Measurements from ENCODE around the gene GJC1.

Gene GJC1

GRCh38 chr17:44752953-44753861 lies 76.9 kb downstream of the GJC1 start:
- DNase-seq (ENCODE audit: low read depth, low spot score) = no peak
- WGBS (ENCODE audit: insufficient coverage, insufficient read length) = no CpG with 5 or more reads among the region's 17 CpGs
- Histone ChIP-seq H3K4me3 (ENCODE audit: low read length) (no peak overlapping the region), H3K4me1 (ENCODE audit: control insufficient read depth, insufficient read depth, low read length) (peaks cover 2% of the 10 kb centered on the region; the same call in 1 of the 2 replicates), H3K36me3 (ENCODE audit: control insufficient read depth, insufficient read depth, low read length) (peaks cover 21% of the 10 kb centered on the region), H3K27me3 (ENCODE audit: control insufficient read depth, insufficient read depth, low read length) (peaks cover 12% of the 10 kb centered on the region), H3K27ac (ENCODE audit: low read length) (no peak overlapping the region), H3K9me3 (ENCODE audit: control insufficient read depth, insufficient read depth, low read length) (no peaks in the 10 kb centered on the region)

DNA sequence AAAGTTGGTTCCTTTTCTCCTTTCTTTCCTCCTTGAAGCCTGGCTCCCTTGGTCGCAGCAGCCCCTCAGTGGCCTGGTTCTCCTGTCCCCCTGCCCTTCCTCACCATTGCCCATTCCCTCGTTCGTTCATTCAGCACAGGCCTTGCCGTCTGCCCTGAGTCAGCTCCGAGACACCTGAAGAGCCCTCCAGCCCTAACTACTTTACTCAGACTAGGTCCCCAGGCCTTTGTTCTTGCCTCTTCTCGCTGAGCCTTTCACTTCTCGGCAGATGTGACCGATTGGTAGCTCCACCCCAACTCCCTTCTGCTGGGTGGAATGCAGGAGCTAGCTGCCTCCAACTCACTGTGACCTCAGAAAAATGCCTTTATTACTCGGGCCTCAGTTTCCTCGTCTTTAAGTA lies 78.3 kb downstream of the GJC1 start:
- Histone ChIP-seq H3K27me3 (ENCODE audit: control insufficient read depth, insufficient read depth, low read length) (no peaks in the 10 kb centered on the region; the same call in none of the 2 replicates), H3K36me3 (ENCODE audit: control insufficient read depth, insufficient read depth, low read length) (peaks cover 31% of the 10 kb centered on the region), H3K27ac (ENCODE audit: low read length) (no peak overlapping the region), H3K4me3 (ENCODE audit: low read length) (no peak overlapping the region), H3K9me3 (ENCODE audit: control insufficient read depth, insufficient read depth, low read length) (no peaks in the 10 kb centered on the region), H3K4me1 (ENCODE audit: control insufficient read depth, insufficient read depth, low read length) (peaks cover 2% of the 10 kb centered on the region; the same call in 1 of the 2 replicates)
- WGBS (ENCODE audit: insufficient coverage, insufficient read length) = no CpG with 5 or more reads among the region's 10 CpGs
- no peak for DNase-seq (ENCODE audit: low read depth, low spot score)

DNA sequence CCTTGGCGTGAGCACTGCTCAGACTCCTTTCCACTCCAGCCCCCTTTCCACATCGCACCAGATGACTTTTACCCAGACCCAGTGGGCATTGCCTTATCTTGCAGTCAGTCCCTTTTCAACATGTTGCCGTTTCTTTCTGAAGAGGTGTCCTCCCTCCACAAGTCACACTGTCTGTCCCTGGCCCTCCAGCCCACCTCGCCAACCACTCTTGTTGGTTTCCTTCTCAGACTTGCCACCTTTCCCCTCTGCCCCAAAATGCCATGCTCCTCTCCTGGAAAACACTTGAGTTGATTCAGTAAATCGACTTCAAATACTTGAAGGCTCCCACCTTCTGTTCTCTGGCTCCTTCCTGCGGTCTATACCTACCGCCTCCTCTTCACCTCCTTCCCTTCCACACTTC lies 78.8 kb downstream of the GJC1 start:
- Histone ChIP-seq H3K36me3 (ENCODE audit: control insufficient read depth, insufficient read depth, low read length) (peaks cover 31% of the 10 kb centered on the region), H3K4me1 (ENCODE audit: control insufficient read depth, insufficient read depth, low read length) (peaks cover 2% of the 10 kb centered on the region; the same call in 1 of the 2 replicates), H3K27me3 (ENCODE audit: control insufficient read depth, insufficient read depth, low read length) (no peaks in the 10 kb centered on the region; the same call in 1 of the 2 replicates), H3K4me3 (ENCODE audit: low read length) (no peak overlapping the region), H3K27ac (ENCODE audit: low read length) (no peak overlapping the region), H3K9me3 (ENCODE audit: control insufficient read depth, insufficient read depth, low read length) (no peaks in the 10 kb centered on the region)
- no peak for DNase-seq (ENCODE audit: low read depth, low spot score)
- WGBS (ENCODE audit: insufficient coverage, insufficient read length) = no CpG with 5 or more reads among the region's 7 CpGs

GRCh38 chr17:44749980-44750318 lies 80.1 kb downstream of the GJC1 start:
- peaks cover 2% of the 10 kb centered on the region; the same call in 1 of the 2 replicates for H3K4me1 ChIP-seq (ENCODE audit: control insufficient read depth, insufficient read depth, low read length)
- no peak for DNase-seq (ENCODE audit: low read depth, low spot score)
- H3K4me3 ChIP-seq (ENCODE audit: low read length) = no peak overlapping the region
- no peaks in the 10 kb centered on the region for H3K9me3 ChIP-seq (ENCODE audit: control insufficient read depth, insufficient read depth, low read length)
- no peak overlapping the region for H3K27ac ChIP-seq (ENCODE audit: low read length)
- no CpG with 5 or more reads among the region's 9 CpGs for WGBS (ENCODE audit: insufficient coverage, insufficient read length)
- H3K27me3 ChIP-seq (ENCODE audit: control insufficient read depth, insufficient read depth, low read length) = no peaks in the 10 kb centered on the region; the same call in 1 of the 2 replicates
- H3K36me3 ChIP-seq (ENCODE audit: control insufficient read depth, insufficient read depth, low read length) = peaks cover 31% of the 10 kb centered on the region

GRCh38 chr17:44749076-44749979 lies 80.8 kb downstream of the GJC1 start:
- Histone ChIP-seq H3K36me3 (ENCODE audit: control insufficient read depth, insufficient read depth, low read length) (peaks cover 31% of the 10 kb centered on the region), H3K27me3 (ENCODE audit: control insufficient read depth, insufficient read depth, low read length) (no peaks in the 10 kb centered on the region; the same call in 1 of the 2 replicates), H3K4me3 (ENCODE audit: low read length) (no peak overlapping the region), H3K27ac (ENCODE audit: low read length) (no peak overlapping the region), H3K4me1 (ENCODE audit: control insufficient read depth, insufficient read depth, low read length) (peaks cover 2% of the 10 kb centered on the region; the same call in 1 of the 2 replicates), H3K9me3 (ENCODE audit: control insufficient read depth, insufficient read depth, low read length) (no peaks in the 10 kb centered on the region)
- WGBS (ENCODE audit: insufficient coverage, insufficient read length) = no CpG with 5 or more reads among the region's 19 CpGs
- DNase-seq (ENCODE audit: low read depth, low spot score) = no peak

All from iPS DF 6.9 (cell line).